ENCODE data around the gene DGKI.

DNA sequence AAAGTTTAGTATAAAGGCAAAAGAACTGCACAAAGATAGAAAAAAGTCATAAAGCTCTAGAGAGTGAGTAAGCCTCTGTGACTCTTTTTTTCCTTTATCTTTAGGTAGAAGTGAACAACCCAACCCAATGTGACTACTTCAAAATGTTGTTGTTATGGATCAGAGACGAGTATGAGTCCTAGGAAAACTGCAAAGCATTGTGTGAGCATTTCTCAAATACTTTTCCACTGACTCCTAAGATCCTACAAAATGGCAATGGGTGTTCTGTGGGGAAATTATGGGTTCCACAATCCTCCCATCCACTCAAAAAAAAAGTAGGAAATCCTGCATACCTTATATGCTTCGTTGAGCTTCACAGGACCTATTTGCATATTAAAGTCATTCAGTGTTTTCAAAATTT, 177.1 kb downstream of the DGKI start:
- TF ChIP-seq POLR2A (IDR thresholded peaks at IDR 0.05) = no peak
- TF ChIP-seq, protein P1, sequence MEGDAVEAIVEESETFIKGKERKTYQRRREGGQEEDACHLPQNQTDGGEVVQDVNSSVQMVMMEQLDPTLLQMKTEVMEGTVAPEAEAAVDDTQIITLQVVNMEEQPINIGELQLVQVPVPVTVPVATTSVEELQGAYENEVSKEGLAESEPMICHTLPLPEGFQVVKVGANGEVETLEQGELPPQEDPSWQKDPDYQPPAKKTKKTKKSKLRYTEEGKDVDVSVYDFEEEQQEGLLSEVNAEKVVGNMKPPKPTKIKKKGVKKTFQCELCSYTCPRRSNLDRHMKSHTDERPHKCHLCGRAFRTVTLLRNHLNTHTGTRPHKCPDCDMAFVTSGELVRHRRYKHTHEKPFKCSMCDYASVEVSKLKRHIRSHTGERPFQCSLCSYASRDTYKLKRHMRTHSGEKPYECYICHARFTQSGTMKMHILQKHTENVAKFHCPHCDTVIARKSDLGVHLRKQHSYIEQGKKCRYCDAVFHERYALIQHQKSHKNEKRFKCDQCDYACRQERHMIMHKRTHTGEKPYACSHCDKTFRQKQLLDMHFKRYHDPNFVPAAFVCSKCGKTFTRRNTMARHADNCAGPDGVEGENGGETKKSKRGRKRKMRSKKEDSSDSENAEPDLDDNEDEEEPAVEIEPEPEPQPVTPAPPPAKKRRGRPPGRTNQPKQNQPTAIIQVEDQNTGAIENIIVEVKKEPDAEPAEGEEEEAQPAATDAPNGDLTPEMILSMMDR (IDR thresholded peaks at IDR 0.05 in 4 of 5, conservative IDR thresholded peaks at IDR 0.05 in 1 of 5) = no peak
